Fibroblast of mammary gland (primary cell): ENCODE data around the gene CACNG4.
"Not testable (repeated sequence)": the region's sequence is repeated elsewhere in the genome, so short reads cannot be mapped to it uniquely, and the experiment has no call there.

Experiments used
- DNase-seq: peaks from one replicate; pipeline ENCODE4 v3.0.0-alpha.2; 2010; ENCODE audit warnings: low read depth
- H3K4me3 ChIP-seq: 2 replicates; pipeline ENCODE4 v1.5.1; 2011; ENCODE audit warnings: low read depth, mild to moderate bottlenecking, low read length, moderate library complexity; ENCODE audit not compliant: control insufficient read depth
- TF ChIP-seq, protein P1 (sequence below): conservative IDR thresholded peaks from 2 replicates; pipeline ENCODE4 v1.5.1; 2011; ENCODE audit warnings: low read depth, low read length, inconsistent platforms; ENCODE audit not compliant: control insufficient read depth, insufficient read depth

Gene CACNG4

GRCh38 chr17:66971264-66971663, 6.8 kb downstream of the CACNG4 start:
- DNase-seq, result no peak
- TF ChIP-seq, protein P1, sequence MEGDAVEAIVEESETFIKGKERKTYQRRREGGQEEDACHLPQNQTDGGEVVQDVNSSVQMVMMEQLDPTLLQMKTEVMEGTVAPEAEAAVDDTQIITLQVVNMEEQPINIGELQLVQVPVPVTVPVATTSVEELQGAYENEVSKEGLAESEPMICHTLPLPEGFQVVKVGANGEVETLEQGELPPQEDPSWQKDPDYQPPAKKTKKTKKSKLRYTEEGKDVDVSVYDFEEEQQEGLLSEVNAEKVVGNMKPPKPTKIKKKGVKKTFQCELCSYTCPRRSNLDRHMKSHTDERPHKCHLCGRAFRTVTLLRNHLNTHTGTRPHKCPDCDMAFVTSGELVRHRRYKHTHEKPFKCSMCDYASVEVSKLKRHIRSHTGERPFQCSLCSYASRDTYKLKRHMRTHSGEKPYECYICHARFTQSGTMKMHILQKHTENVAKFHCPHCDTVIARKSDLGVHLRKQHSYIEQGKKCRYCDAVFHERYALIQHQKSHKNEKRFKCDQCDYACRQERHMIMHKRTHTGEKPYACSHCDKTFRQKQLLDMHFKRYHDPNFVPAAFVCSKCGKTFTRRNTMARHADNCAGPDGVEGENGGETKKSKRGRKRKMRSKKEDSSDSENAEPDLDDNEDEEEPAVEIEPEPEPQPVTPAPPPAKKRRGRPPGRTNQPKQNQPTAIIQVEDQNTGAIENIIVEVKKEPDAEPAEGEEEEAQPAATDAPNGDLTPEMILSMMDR, result no peak

GRCh38 chr17:66971730-66972441, 7.4 kb downstream of the CACNG4 start:
- no peak overlapping the region for H3K4me3 ChIP-seq
- DNase-seq, result no peak
- TF ChIP-seq, protein P1, result no peak

More at GRCh38 chr17:66971264-66971663, 6.8 kb downstream of the CACNG4 start:
- no peak overlapping the region for H3K4me3 ChIP-seq

DNA sequence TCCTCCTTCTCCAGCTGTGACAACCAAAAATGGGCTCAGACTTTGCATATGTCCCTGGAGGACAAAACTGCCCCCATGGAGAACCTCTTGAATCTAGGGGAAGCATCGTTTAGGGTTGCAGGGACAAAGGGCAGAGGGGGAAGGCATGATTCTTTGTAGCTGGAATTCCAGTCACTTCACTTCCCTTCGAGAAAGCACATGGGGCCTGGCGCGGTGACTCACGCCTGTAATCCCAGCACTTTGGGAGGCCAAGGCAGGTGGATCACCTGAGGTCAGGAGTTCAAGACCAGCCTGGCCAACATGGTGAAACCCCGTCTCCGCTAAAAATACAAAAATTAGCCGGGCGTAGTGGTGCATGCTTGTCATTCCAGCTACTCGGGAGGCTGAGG, 7.9 kb downstream of the CACNG4 start:
- not testable (repeated sequence) for DNase-seq, H3K4me3 ChIP-seq

DNA sequence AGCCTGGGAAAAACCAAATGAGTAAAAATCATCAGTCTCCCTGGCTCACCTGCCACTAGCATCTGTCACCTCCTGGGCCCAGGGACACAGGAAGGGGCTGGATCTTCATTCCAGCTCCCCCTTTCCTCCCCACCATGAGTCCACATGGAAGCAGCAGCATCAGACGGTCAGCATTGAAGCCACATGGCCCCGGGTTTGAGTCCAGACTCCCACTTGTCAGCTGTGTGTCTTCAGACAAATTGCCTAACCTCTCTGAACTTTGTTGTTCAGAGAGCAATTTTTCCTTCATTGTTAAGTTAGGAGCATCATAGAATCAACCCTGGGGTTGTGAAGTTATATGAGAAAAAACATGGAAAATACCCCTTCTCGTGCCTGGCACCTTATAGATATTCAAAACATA, 10.7 kb downstream of the CACNG4 start:
- DNase-seq, result no peak
- H3K4me3 ChIP-seq, result no peak overlapping the region
- TF ChIP-seq, protein P1, result no peak

DNA sequence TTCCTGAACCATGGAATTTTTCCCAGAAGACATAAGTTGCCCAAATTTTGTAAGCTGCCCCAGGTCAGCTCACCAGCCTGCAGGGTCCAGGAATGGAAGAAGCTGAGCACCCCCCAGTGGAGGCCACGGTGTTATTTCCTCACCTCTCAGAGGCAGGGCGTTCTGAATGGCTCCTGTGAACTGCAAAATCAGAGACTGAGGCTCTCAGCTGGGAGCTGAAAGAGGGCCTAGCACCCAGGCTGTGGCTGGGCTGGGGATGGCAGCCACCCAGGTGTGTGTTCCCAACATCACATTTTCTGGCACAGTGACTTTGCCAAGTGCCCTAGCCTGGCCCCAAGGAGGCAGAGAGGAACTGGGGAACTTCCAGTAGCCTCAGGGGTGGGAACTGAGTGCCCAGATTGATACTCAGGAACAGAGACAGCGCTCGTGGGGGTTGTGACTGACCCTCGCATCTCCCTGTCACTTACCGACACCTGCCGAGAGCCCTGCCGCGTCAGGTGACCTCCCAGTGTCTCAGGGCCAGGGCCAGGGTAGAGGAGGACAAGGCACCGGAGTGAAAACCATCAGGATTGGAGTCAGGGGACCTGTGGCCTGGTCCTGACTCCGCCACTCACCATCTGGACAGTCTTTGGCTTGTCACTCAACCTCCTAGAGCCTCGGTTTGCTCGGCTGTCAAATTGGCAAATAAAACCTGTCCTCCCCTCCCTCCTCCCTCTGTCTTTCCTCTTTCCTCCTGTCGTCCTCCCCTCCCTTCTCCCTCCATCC, 11.3 kb downstream of the CACNG4 start:
- DNase-seq, result no peak
- no peak overlapping the region for H3K4me3 ChIP-seq
- TF ChIP-seq, protein P1, result peak; percentile 4

DNA sequence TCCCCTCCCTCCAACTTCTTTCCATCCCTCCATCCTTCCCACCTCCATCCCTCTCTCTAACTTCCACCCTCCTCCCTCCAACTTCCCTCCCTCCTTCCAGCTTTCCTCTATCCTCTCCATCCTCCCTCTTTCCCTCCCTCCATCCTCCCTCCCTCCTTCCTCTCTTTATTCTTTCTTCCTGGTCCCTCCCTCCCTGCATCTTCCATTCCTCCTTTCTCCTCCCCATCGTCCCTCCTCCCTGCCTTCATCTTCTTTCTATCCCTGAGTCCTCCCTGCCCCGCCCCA, 11.8 kb downstream of the CACNG4 start:
- TF ChIP-seq, protein P1, result no peak
- DNase-seq, result no peak
- H3K4me3 ChIP-seq, result no peak overlapping the region

- H3K4me3 ChIP-seq, result no peak overlapping the region
- TF ChIP-seq, protein P1, result no peak
- DNase-seq, result no peak
Measured at GRCh38 chr17:66976781-66977201, 12.3 kb downstream of the CACNG4 start.
